ENCODE data around the gene DNASE1L3.
"Not testable (repeated sequence)": the region's sequence is repeated elsewhere in the genome, so short reads cannot be mapped to it uniquely, and the experiment has no call there.

DNASE1L3 gene

GRCh38 chr3:58246148-58247047 is 35.6 kb upstream of the DNASE1L3 start:
- TF ChIP-seq EZH2 (IDR thresholded peaks at IDR 0.05; ENCODE audit: borderline replicate concordance, low read length): no peak
- TF ChIP-seq, protein P1, sequence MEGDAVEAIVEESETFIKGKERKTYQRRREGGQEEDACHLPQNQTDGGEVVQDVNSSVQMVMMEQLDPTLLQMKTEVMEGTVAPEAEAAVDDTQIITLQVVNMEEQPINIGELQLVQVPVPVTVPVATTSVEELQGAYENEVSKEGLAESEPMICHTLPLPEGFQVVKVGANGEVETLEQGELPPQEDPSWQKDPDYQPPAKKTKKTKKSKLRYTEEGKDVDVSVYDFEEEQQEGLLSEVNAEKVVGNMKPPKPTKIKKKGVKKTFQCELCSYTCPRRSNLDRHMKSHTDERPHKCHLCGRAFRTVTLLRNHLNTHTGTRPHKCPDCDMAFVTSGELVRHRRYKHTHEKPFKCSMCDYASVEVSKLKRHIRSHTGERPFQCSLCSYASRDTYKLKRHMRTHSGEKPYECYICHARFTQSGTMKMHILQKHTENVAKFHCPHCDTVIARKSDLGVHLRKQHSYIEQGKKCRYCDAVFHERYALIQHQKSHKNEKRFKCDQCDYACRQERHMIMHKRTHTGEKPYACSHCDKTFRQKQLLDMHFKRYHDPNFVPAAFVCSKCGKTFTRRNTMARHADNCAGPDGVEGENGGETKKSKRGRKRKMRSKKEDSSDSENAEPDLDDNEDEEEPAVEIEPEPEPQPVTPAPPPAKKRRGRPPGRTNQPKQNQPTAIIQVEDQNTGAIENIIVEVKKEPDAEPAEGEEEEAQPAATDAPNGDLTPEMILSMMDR (IDR thresholded peaks at IDR 0.05; ENCODE audit: low read length): no peak
- H3K4me1 ChIP-seq (ENCODE audit: insufficient read depth, low read length, severe bottlenecking): peaks cover 10% of the 10 kb centered on the region
- H3K79me2 ChIP-seq (ENCODE audit: insufficient read depth, low read length): no peaks in the 10 kb centered on the region
- no peak overlapping the region for H3K4me2 ChIP-seq (ENCODE audit: low read length)
- H3K9me3 ChIP-seq (ENCODE audit: low read length): no peaks in the 10 kb centered on the region
- no peak overlapping the region for H2AFZ ChIP-seq (ENCODE audit: low read length)
- no peak overlapping the region for H3K27ac ChIP-seq (ENCODE audit: low read depth, low read length, poor library complexity, severe bottlenecking)
- no peaks in the 10 kb centered on the region for H3K27me3 ChIP-seq (ENCODE audit: insufficient read depth, low read length)
- no peaks in the 10 kb centered on the region for H3K36me3 ChIP-seq (ENCODE audit: insufficient read depth, low read length)
- H3K9ac ChIP-seq (ENCODE audit: low read length): no peak overlapping the region
- no peaks in the 10 kb centered on the region for H3F3A ChIP-seq (ENCODE audit: insufficient read depth, low read length)
- no peaks in the 10 kb centered on the region for H4K20me1 ChIP-seq (ENCODE audit: insufficient read depth, low read length)
- no peak overlapping the region for H3K4me3 ChIP-seq (ENCODE audit: low read depth, low read length, poor library complexity, severe bottlenecking)
- H3K9me2 ChIP-seq (ENCODE audit: low read depth, low read length): no peaks in the 10 kb centered on the region

DNA sequence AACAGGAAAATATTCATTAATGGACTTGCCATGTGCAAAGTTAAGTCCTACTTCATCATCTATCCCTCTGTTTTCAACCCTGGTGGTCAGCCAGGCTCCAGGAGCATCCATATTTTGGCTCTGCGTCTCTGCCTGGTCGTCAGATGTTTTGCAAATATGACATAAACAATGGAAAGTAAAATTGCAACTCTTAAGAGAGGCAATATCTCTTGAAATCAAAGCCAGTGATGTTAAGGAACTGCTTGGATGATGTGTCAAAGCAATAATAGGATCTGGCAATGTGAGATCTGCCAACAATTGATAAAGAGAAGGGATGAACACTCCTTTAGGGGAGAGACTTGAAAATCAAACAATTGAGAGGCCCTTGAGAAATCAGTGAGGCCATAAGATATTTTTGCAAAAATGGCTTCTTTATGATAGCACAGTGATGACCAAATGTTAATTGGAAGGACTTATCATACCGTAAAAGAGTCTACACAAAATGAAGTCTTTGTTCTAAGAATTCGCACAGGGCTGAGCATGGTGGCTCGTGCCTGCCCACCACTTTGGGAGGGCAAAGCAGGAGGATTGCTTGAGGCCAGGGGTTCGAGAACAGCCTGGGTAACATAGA is 33.3 kb upstream of the DNASE1L3 start:
- Histone ChIP-seq H3K4me1 (ENCODE audit: insufficient read depth, low read length, severe bottlenecking) (peaks cover 6% of the 10 kb centered on the region), H3K9me3 (ENCODE audit: low read length) (no peaks in the 10 kb centered on the region), H2AFZ (ENCODE audit: low read length) (no peak overlapping the region), H4K20me1 (ENCODE audit: insufficient read depth, low read length) (no peaks in the 10 kb centered on the region), H3F3A (ENCODE audit: insufficient read depth, low read length) (no peaks in the 10 kb centered on the region), H3K79me2 (ENCODE audit: insufficient read depth, low read length) (no peaks in the 10 kb centered on the region), H3K4me2 (ENCODE audit: low read length) (no peak overlapping the region), H3K9ac (ENCODE audit: low read length) (no peak overlapping the region), H3K27me3 (ENCODE audit: insufficient read depth, low read length) (no peaks in the 10 kb centered on the region), H3K27ac (ENCODE audit: low read depth, low read length, poor library complexity, severe bottlenecking) (no peak overlapping the region), H3K4me3 (ENCODE audit: low read depth, low read length, poor library complexity, severe bottlenecking) (no peak overlapping the region), H3K9me2 (ENCODE audit: low read depth, low read length) (no peaks in the 10 kb centered on the region), H3K36me3 (ENCODE audit: insufficient read depth, low read length) (no peaks in the 10 kb centered on the region)
- TF ChIP-seq, protein P1 (IDR thresholded peaks at IDR 0.05; ENCODE audit: low read length): no peak
- TF ChIP-seq EZH2 (IDR thresholded peaks at IDR 0.05; ENCODE audit: borderline replicate concordance, low read length): no peak

DNA sequence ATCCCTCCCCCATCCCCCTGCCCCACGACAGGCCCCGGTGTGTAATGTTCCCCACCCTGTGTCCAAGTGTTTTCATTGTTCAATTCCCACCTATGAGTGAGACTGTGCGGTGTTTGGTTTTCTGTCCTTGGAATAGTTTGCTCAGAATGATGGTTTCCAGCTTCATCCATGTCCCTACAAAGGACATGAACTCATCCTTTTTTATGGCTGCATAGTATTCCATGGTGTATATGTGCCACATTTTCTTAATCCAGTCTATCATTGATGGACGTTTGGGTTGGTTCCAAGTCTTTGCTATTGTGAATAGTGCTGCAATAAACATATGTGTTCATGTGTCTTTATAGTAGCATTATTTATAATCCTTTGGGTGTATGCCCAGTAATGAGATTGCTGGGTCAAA is 32.1 kb upstream of the DNASE1L3 start:
- not testable (repeated sequence) for H3F3A ChIP-seq (ENCODE audit: insufficient read depth, low read length); H3K4me3 ChIP-seq (ENCODE audit: low read depth, low read length, poor library complexity, severe bottlenecking); H3K4me2 ChIP-seq (ENCODE audit: low read length); H3K9me3 ChIP-seq (ENCODE audit: low read length); H3K9ac ChIP-seq (ENCODE audit: low read length); H3K27ac ChIP-seq (ENCODE audit: low read depth, low read length, poor library complexity, severe bottlenecking); H4K20me1 ChIP-seq (ENCODE audit: insufficient read depth, low read length); H3K4me1 ChIP-seq (ENCODE audit: insufficient read depth, low read length, severe bottlenecking); H3K27me3 ChIP-seq (ENCODE audit: insufficient read depth, low read length); H3K79me2 ChIP-seq (ENCODE audit: insufficient read depth, low read length); H2AFZ ChIP-seq (ENCODE audit: low read length); H3K9me2 ChIP-seq (ENCODE audit: low read depth, low read length); H3K36me3 ChIP-seq (ENCODE audit: insufficient read depth, low read length)
